GM12892 (cell line): ENCODE results near the gene GSTA1. TPM values are rescaled to one million over a fixed set of nuclear protein-coding genes. Genes with fewer than 3 reads are reported as not detected.
A peak's percentile ranks its signal among the peaks of the same experiment; 100 is the strongest.
"Not testable (repeated sequence)": the region's sequence is repeated elsewhere in the genome, so short reads cannot be mapped to it uniquely, and the experiment has no call there.

Experiments used
- DNase-seq: peaks from one replicate; pipeline ENCODE4 v3.0.0; 2011; ENCODE audit not compliant: insufficient read length
- FAIRE-seq: peaks from 2 replicates; lab custom pipeline; 2011; peaks lifted over from hg19 to GRCh38; lab: Jason Lieb, UNC
- POLR2A ChIP-seq: IDR thresholded peaks from 2 replicates; pipeline ENCODE4 v1.6.1; 2011; ENCODE audit warnings: low read depth, low read length, control low read depth
- POLR2AphosphoS5 ChIP-seq: IDR thresholded peaks from 2 replicates; pipeline ENCODE4 v1.6.1; 2011; ENCODE audit warnings: low read depth, low read length, control low read depth
- TAF1 ChIP-seq: IDR thresholded peaks from 2 replicates; pipeline ENCODE4 v1.6.1; 2011; ENCODE audit warnings: low read depth, mild to moderate bottlenecking, control low read depth, low read length, borderline replicate concordance
- polyA plus RNA-seq: library from polyadenylated mRNA; unstranded; fragments of >200 nt; gene quantifications from one replicate; pipeline ENCODE4 v1.2.1, GENCODE V29; 2012; ENCODE audit warnings: missing spikeins, inconsistent platforms; ENCODE audit not compliant: missing spikeins

The GSTA1 gene
- polyA plus RNA-seq: not detected

GRCh38 chr6:52803668-52804255 lies at the start of gene GSTA1:
TSS of gene GSTA1 (minus strand) at chr6:52803816. CDS start at chr6:52799267, 4,549 bp downstream.
- not testable (repeated sequence) for DNase-seq, FAIRE-seq

GRCh38 chr6:52849137-52849536 lies 45.5 kb upstream of the GSTA1 start:
- DNase-seq (no peak), FAIRE-seq (no peak)
- TF ChIP-seq POLR2A (no peak), TAF1 (no peak), POLR2AphosphoS5 (no peak)

- DNase-seq: no peak
- TF ChIP-seq POLR2AphosphoS5: no peak
- TF ChIP-seq POLR2A: no peak
- no peak for TF ChIP-seq TAF1
- no peak for FAIRE-seq
Measured at GRCh38 chr6:52846002-52846401, 42.4 kb upstream of the GSTA1 start.

GRCh38 chr6:52843605-52844004 lies 40.0 kb upstream of the GSTA1 start:
- FAIRE-seq (no peak), DNase-seq (no peak)
- TF ChIP-seq TAF1: no peak
- no peak for TF ChIP-seq POLR2A
- no peak for TF ChIP-seq POLR2AphosphoS5

GRCh38 chr6:52840763-52841585 lies 37.4 kb upstream of the GSTA1 start, which contains the start of gene GSTA5:
TSS of gene GSTA5 (minus strand) at chr6:52840813.
- no peak for DNase-seq
- TF ChIP-seq POLR2A: no peak
- TF ChIP-seq POLR2AphosphoS5: no peak
- no peak for TF ChIP-seq TAF1
- FAIRE-seq: no peak

- FAIRE-seq: peak; percentile 64
- TF ChIP-seq POLR2A (no peak), POLR2AphosphoS5 (no peak), TAF1 (no peak)
- DNase-seq: peak; percentile 32
Measured at GRCh38 chr6:52839124-52840055, 35.8 kb upstream of the GSTA1 start.

- no peak for FAIRE-seq
- no peak for TF ChIP-seq TAF1
- TF ChIP-seq POLR2A: no peak
- TF ChIP-seq POLR2AphosphoS5: no peak
- DNase-seq: no peak
Measured at GRCh38 chr6:52834481-52834880, 30.9 kb upstream of the GSTA1 start.

- FAIRE-seq, DNase-seq: not testable (repeated sequence)
Measured at GRCh38 chr6:52830869-52831268, 27.3 kb upstream of the GSTA1 start.

- no peak for DNase-seq
- TF ChIP-seq POLR2A (no peak), POLR2AphosphoS5 (no peak), TAF1 (no peak)
Measured at GRCh38 chr6:52829046-52829817, 25.6 kb upstream of the GSTA1 start.

GRCh38 chr6:52828621-52829020 lies 25.0 kb upstream of the GSTA1 start:
- FAIRE-seq, DNase-seq: not testable (repeated sequence)

More at GRCh38 chr6:52829046-52829817, 25.6 kb upstream of the GSTA1 start:
- FAIRE-seq: no peak

GRCh38 chr6:52827073-52827783 lies 23.6 kb upstream of the GSTA1 start:
- FAIRE-seq, DNase-seq: not testable (repeated sequence)
